T-helper 2 cell treated with Interferon-gamma antibody and Interleukin-4, amounts not matched to agents 100 ng/mL and 5 ng/mL, for 36 hours (primary cell): ENCODE measurements around the gene NCKAP5L. TPM values are rescaled to one million over a fixed set of nuclear protein-coding genes. Genes with fewer than 3 reads are reported as not detected.

ENCODE experiments used
- intact Hi-C: fragments of 100-400 bp; cut with micrococcal nuclease; formaldehyde crosslinking; loops from one replicate; pipeline ENCODE4 v1.15.1; 2023
- total RNA-seq: library from RNA; stranded (reverse); gene quantifications from 2 replicates; pipeline ENCODE4 v1.2.3, GENCODE V29; 2022

The NCKAP5L gene
- total RNA-seq, 1 donor from 2014 or later, result 2.4 TPM

DNA sequence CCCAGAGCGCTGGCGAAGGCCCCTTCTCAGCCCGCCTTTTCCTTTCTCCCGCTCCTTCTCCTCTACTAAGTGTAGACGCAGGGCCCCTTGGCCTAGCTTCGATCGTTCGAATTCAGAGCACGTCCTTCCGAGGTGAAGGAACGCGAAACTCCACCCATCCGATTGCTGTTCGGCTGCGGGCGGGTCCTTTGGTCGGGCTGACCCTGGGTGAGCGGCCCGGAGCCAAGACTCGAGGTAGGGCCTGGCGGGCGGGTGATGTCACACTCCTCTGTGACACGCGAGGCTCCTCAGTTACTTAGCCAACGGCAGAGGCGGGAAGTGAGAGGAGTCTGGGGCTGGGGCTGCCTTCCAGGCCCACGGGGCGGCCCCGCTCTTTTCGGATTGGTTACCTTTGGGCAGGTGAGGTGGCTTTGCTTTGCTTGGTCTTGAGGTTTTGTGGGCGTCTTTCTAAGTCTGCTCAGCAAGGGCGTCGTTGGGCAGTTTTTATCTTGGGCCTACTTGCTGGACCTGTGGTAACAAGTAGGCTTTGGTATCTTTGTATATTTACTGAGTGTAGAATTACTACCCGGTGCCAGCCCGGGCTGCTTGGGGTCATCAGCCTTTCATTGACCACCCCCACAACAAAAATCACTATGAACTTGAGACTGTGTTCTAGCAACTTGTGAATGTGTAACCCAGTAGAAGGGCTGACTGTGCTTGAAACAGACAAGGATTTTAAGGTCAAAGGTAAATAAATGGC is 86.2 kb downstream of the NCKAP5L start:
- intact Hi-C loops, result loop anchor here (1.0 to 5.0 kb wide), 9 partner anchors 8 to 610 kb away; partner anchors contain the start of genes COX14, FMNL3, MCRS1 and NCKAP5L

Other genes starting within 250 kb of the NCKAP5L start
- 0.16 TPM in 1 of 2 replicates, not detected in the other for gene FAM186B, start 222.8 kb downstream of the NCKAP5L start, total RNA-seq
- 10.1 and 10.8 TPM in 2 replicates for gene PRPF40B, start 204.9 kb downstream of the NCKAP5L start, total RNA-seq
- 25.0 and 25.2 TPM in 2 replicates for gene FMNL3, start 121.0 kb downstream of the NCKAP5L start, total RNA-seq
- 442 and 445 TPM in 2 replicates for gene TMBIM6, start 86.9 kb downstream of the NCKAP5L start, total RNA-seq
- gene BCDIN3D, start 14.7 kb upstream of the NCKAP5L start, total RNA-seq, result 5.7 and 5.9 TPM in 2 replicates
- gene FAIM2, start 75.5 kb upstream of the NCKAP5L start, total RNA-seq, result 0.18 and 0.27 TPM in 2 replicates
- gene AQP2, start 122.3 kb upstream of the NCKAP5L start, total RNA-seq, result not detected in 2 replicates
- gene AQP5, start 133.5 kb upstream of the NCKAP5L start, total RNA-seq, result not detected in 2 replicates
- not detected in 2 replicates for gene AQP6, start 144.5 kb upstream of the NCKAP5L start, total RNA-seq
- gene RACGAP1, start 197.1 kb upstream of the NCKAP5L start, total RNA-seq, result 144 and 145 TPM in 2 replicates
- 7.5 and 8.5 TPM in 2 replicates for gene ASIC1, start 229.2 kb upstream of the NCKAP5L start, total RNA-seq